HepG2 (cell line): ENCODE data around the gene IL22RA1. TPM values are rescaled to one million over a fixed set of nuclear protein-coding genes. Genes with fewer than 3 reads are reported as not detected.
A peak's percentile ranks its signal among the peaks of the same experiment; 100 is the strongest.

ENCODE experiments used
- EP300 ChIP-seq, 3 experiments: sonication (generic) in 1 of 3; formaldehyde crosslinking in 1 of 3; IDR thresholded peaks; 2 replicates each; pipeline versions ENCODE4 v1.5.1 to v1.6.1; 2011 to 2020; ENCODE audit warnings: low read depth in 2 of 3, low read length in 2 of 3, borderline replicate concordance in 1 of 3, improper control_type of control experiment in 1 of 3, mild to moderate bottlenecking in 1 of 3, missing genetic modification reagents in 1 of 3, moderate library complexity in 1 of 3
- GATA4 ChIP-seq: sonication (generic); IDR thresholded peaks from 2 replicates; pipeline ENCODE4 v1.6.1; 2016; ENCODE audit warnings: antibody characterized with exemption, low read depth, borderline replicate concordance
- HOXD1 ChIP-seq: sonication (generic); formaldehyde crosslinking; IDR thresholded peaks from 2 replicates; pipeline ENCODE4 v1.5.0; 2020; ENCODE audit warnings: missing genetic modification reagents
- MED8 ChIP-seq: sonication (generic); formaldehyde crosslinking; IDR thresholded peaks from 2 replicates; pipeline ENCODE4 v1.8.1; 2023; ENCODE audit warnings: mild to moderate bottlenecking, missing genetic modification reagents; ENCODE audit not compliant: insufficient replicate concordance
- STAT5B ChIP-seq: sonication (generic); formaldehyde crosslinking; IDR thresholded peaks from 2 replicates; pipeline ENCODE4 v1.4.0; 2020; ENCODE audit warnings: missing genetic modification reagents
- TEAD2 ChIP-seq: sonication (generic); formaldehyde crosslinking; IDR thresholded peaks from 2 replicates; pipeline ENCODE4 v1.9.0; 2021; ENCODE audit warnings: missing genetic modification reagents
- ZBED4 ChIP-seq: sonication (generic); formaldehyde crosslinking; IDR thresholded peaks from 2 replicates; pipeline ENCODE4 v1.4.0; 2020; ENCODE audit warnings: missing genetic modification reagents, borderline replicate concordance
- ZBTB14 ChIP-seq: sonication (generic); formaldehyde crosslinking; IDR thresholded peaks from 2 replicates; pipeline ENCODE4 v1.4.0; 2020; ENCODE audit warnings: missing genetic modification reagents
- ZBTB3 ChIP-seq: sonication (generic); formaldehyde crosslinking; IDR thresholded peaks from 2 replicates; pipeline ENCODE4 v1.4.0; 2020; ENCODE audit warnings: low read depth, mild to moderate bottlenecking, moderate library complexity, missing genetic modification reagents, borderline replicate concordance
- ZNF101 ChIP-seq: sonication (generic); formaldehyde crosslinking; IDR thresholded peaks from 2 replicates; pipeline ENCODE4 v1.4.0; 2020; ENCODE audit warnings: mild to moderate bottlenecking, low read depth, missing genetic modification reagents, borderline replicate concordance
- ZNF331 ChIP-seq: sonication (generic); formaldehyde crosslinking; IDR thresholded peaks from 2 replicates; pipeline ENCODE4 v1.4.0; 2020; ENCODE audit warnings: missing genetic modification reagents
- ZNF615 ChIP-seq: sonication (generic); formaldehyde crosslinking; IDR thresholded peaks from 2 replicates; pipeline ENCODE4 v1.5.0; 2020; ENCODE audit warnings: mild to moderate bottlenecking, missing genetic modification reagents, borderline replicate concordance
- ZNF766 ChIP-seq: sonication (generic); formaldehyde crosslinking; IDR thresholded peaks from 2 replicates; pipeline ENCODE4 v1.5.0; 2020; ENCODE audit warnings: missing genetic modification reagents, borderline replicate concordance
- polyA plus RNA-seq, 8 experiments: library from polyadenylated mRNA; depleted of rRNA in 3 of 8; stranded (reverse) in 7 of 8; unstranded in 1 of 8; fragments of >200 nt; fragmentation: Illumina TruSeq in 4 of 8; extraction: Trizol in 4 of 8; gene quantifications; 2 replicates each; pipeline versions ENCODE4 v1.2.1 to v1.2.3, GENCODE V29; 2011 to 2016; ENCODE audit warnings: low read depth in 4 of 8, missing spikeins in 1 of 8, mixed read lengths in 1 of 8; ENCODE audit not compliant: insufficient read depth in 1 of 8
- total RNA-seq, 5 experiments: library from RNA; depleted of rRNA; stranded (reverse); fragments of >200 nt; fragmentation: Illumina TruSeq; extraction: Trizol; gene quantifications; 2 replicates each; pipeline ENCODE4 v1.2.3, GENCODE V29; 2016; ENCODE audit warnings: low read depth in 1 of 5
- TF ChIP-seq, protein P1 (sequence below): sonication (generic); formaldehyde crosslinking; IDR thresholded peaks from 2 replicates; pipeline ENCODE4 v1.4.0; 2020; ENCODE audit warnings: mild to moderate bottlenecking, missing genetic modification reagents
- TF ChIP-seq, protein P2 (sequence below): sonication (generic); formaldehyde crosslinking; IDR thresholded peaks from 2 replicates; pipeline ENCODE4 v1.4.0; 2020; ENCODE audit warnings: missing genetic modification reagents

The IL22RA1 gene
- total and polyA plus RNA-seq, 2 of the 13 experiments (the other 11 are each of a cell fraction or from before 2014, with no cell fraction given), result 4.4 to 10.2 TPM

DNA sequence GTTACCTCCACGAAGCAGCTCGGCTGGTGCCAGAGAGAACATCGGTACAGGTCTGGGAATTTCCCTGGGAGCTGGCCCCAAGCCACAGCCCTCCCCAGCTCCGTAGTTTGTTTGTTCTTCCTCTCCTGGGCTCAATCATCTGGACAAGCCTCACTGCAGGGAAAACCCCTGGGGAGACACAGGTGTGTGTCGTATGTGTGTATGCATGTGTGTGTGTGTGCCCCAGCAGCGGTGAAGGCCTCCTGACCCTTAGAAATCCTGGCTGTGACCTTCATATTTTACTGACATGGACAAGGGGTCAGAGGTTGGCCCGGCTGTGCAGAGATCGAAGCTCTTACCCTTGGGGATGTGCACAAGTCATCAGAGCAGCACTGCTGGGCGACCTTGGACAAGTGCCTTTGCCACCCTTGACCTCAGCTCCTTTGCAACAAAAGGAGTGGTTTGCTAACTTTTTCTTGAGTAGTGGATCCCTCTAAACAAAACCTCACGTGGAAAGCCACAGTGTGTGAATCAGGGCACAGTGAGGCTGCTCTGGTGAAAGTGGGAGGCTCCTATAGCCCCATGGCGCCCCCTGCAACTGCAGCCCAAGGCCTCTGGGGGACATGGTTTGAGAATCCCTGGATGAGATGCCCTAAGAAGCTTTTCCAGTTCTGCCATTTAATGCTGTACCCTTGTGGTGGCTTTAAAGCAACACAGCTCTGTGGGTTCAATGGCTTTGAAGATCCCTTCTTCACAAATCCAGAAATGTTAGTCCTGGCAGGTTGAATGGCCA is 12.3 kb upstream of the IL22RA1 start (continued):
- TF ChIP-seq, protein P1, sequence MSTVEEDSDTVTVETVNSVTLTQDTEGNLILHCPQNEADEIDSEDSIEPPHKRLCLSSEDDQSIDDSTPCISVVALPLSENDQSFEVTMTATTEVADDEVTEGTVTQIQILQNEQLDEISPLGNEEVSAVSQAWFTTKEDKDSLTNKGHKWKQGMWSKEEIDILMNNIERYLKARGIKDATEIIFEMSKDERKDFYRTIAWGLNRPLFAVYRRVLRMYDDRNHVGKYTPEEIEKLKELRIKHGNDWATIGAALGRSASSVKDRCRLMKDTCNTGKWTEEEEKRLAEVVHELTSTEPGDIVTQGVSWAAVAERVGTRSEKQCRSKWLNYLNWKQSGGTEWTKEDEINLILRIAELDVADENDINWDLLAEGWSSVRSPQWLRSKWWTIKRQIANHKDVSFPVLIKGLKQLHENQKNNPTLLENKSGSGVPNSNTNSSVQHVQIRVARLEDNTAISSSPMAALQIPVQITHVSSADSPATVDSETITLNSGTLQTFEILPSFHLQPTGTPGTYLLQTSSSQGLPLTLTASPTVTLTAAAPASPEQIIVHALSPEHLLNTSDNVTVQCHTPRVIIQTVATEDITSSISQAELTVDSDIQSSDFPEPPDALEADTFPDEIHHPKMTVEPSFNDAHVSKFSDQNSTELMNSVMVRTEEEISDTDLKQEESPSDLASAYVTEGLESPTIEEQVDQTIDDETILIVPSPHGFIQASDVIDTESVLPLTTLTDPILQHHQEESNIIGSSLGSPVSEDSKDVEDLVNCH (CRISPR knock-in tag), result no peak
- TF ChIP-seq ZBED4 (CRISPR knock-in tag), result 0 out of 2 replicates have a peak, but pooled peaks have one; percentile 35
- TF ChIP-seq ZNF101 (CRISPR knock-in tag), result no peak
- TF ChIP-seq ZBTB14 (CRISPR knock-in tag), result no peak
- no peak for TF ChIP-seq ZBTB3
- no peak for TF ChIP-seq ZNF331
- TF ChIP-seq ZNF766 (CRISPR knock-in tag), result no peak
- TF ChIP-seq STAT5B (CRISPR knock-in tag), result no peak
- TF ChIP-seq, protein P2, sequence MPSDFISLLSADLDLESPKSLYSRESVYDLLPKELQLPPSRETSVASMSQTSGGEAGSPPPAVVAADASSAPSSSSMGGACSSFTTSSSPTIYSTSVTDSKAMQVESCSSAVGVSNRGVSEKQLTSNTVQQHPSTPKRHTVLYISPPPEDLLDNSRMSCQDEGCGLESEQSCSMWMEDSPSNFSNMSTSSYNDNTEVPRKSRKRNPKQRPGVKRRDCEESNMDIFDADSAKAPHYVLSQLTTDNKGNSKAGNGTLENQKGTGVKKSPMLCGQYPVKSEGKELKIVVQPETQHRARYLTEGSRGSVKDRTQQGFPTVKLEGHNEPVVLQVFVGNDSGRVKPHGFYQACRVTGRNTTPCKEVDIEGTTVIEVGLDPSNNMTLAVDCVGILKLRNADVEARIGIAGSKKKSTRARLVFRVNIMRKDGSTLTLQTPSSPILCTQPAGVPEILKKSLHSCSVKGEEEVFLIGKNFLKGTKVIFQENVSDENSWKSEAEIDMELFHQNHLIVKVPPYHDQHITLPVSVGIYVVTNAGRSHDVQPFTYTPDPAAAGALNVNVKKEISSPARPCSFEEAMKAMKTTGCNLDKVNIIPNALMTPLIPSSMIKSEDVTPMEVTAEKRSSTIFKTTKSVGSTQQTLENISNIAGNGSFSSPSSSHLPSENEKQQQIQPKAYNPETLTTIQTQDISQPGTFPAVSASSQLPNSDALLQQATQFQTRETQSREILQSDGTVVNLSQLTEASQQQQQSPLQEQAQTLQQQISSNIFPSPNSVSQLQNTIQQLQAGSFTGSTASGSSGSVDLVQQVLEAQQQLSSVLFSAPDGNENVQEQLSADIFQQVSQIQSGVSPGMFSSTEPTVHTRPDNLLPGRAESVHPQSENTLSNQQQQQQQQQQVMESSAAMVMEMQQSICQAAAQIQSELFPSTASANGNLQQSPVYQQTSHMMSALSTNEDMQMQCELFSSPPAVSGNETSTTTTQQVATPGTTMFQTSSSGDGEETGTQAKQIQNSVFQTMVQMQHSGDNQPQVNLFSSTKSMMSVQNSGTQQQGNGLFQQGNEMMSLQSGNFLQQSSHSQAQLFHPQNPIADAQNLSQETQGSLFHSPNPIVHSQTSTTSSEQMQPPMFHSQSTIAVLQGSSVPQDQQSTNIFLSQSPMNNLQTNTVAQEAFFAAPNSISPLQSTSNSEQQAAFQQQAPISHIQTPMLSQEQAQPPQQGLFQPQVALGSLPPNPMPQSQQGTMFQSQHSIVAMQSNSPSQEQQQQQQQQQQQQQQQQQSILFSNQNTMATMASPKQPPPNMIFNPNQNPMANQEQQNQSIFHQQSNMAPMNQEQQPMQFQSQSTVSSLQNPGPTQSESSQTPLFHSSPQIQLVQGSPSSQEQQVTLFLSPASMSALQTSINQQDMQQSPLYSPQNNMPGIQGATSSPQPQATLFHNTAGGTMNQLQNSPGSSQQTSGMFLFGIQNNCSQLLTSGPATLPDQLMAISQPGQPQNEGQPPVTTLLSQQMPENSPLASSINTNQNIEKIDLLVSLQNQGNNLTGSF (CRISPR knock-in tag), result no peak
- no peak for TF ChIP-seq GATA4
- TF ChIP-seq MED8 (CRISPR knock-in tag), result no peak
- no peak for TF ChIP-seq TEAD2 (CRISPR knock-in tag)
- no peak for TF ChIP-seq HOXD1 (CRISPR knock-in tag)
- no peak for TF ChIP-seq EP300 (IDR thresholded peaks at IDR 0.05; ENCODE audit: low read depth in 2 of 2, low read length in 2 of 2)
- TF ChIP-seq EP300 (CRISPR knock-in tag; IDR thresholded peaks at IDR 0.05; ENCODE audit: borderline replicate concordance), result no peak
- no peak for TF ChIP-seq ZNF615 (CRISPR knock-in tag)
